ENCODE measurements around the gene TALDO1.

- TF ChIP-seq CTCF (IDR thresholded peaks at IDR 0.05; ENCODE audit: poor library complexity) (peak; percentile 5), EZH2 (IDR thresholded peaks at IDR 0.05; ENCODE audit: borderline replicate concordance) (no peak)
These were observed 29.5 kb downstream of the TALDO1 start for GRCh38 chr11:776561-777287.
